Stomach (tissue), 4 donors: ENCODE results near the gene RBM8A.

ENCODE experiments used
- CTCF ChIP-seq, 7 experiments: fragments of 450-650 bp in 4 of 7; fragments of 200-600 bp in 3 of 7; sonication (generic) in 3 of 7; IDR thresholded peaks; one replicate each; pipeline ENCODE4 v1.5.1; 2016 to 2019; ENCODE audit warnings: antibody characterized with exemption in 7 of 7, control low read depth in 2 of 7, mild to moderate bottlenecking in 1 of 7
- POLR2A ChIP-seq, 4 donors: fragments of 450-650 bp; IDR thresholded peaks; one replicate each; pipeline ENCODE4 v1.6.1; 2016; ENCODE audit warnings: antibody characterized with exemption in 4 of 4, control low read depth in 2 of 4, mild to moderate bottlenecking in 1 of 4, moderate library complexity in 1 of 4

- TF ChIP-seq POLR2A (IDR thresholded peaks at IDR 0.05) = no peak
- no peak for TF ChIP-seq CTCF (IDR thresholded peaks at IDR 0.05)
Measured at GRCh38 chr1:145944532-145944931, 17.2 kb upstream of the RBM8A start.
